Vagina (tissue), 2 donors: ENCODE data around the gene MRGPRX3. TPM values are rescaled to one million over a fixed set of nuclear protein-coding genes. Genes with fewer than 3 reads are reported as not detected.

Experiments
- DNase-seq, 2 donors: peaks; one replicate each; pipeline ENCODE4 v3.0.0-alpha.2; 2017; ENCODE audit errors: extremely low spot score in 2 of 2
- H3K27ac ChIP-seq: fragments of 200-600 bp; sonication (generic); one replicate; pipeline ENCODE4 v1.5.1; 2019
- H3K27me3 ChIP-seq: fragments of 200-600 bp; sonication (generic); one replicate; pipeline ENCODE4 v1.5.1; 2019
- H3K36me3 ChIP-seq, 2 donors: fragments of 200-600 bp; sonication (generic); one replicate each; pipeline ENCODE4 v1.5.1; 2017 to 2019
- H3K4me1 ChIP-seq: fragments of 200-600 bp; sonication (generic); one replicate; pipeline ENCODE4 v1.5.1; 2019
- H3K4me3 ChIP-seq, 2 donors: fragments of 200-600 bp; sonication (generic); 1 replicate in 1 of 2; 2 replicates in 1 of 2; pipeline ENCODE4 v1.5.1; 2016 to 2019
- H3K9me3 ChIP-seq: fragments of 200-600 bp; sonication (generic); one replicate; pipeline ENCODE4 v1.5.1; 2019
- CTCF ChIP-seq, 3 experiments: fragments of 450-650 bp in 2 of 3; fragments of 200-600 bp in 1 of 3; sonication (generic) in 1 of 3; IDR thresholded peaks; one replicate each; pipeline ENCODE4 v1.5.1; 2017 to 2019; ENCODE audit warnings: antibody characterized with exemption in 3 of 3, mild to moderate bottlenecking in 2 of 3, moderate library complexity in 2 of 3
- POLR2A ChIP-seq, 2 donors: fragments of 450-650 bp; IDR thresholded peaks; one replicate each; pipeline ENCODE4 v1.6.1; 2017; ENCODE audit warnings: antibody characterized with exemption in 2 of 2, mild to moderate bottlenecking in 2 of 2, moderate library complexity in 2 of 2
- POLR2AphosphoS5 ChIP-seq, 2 donors: sonication (generic); formaldehyde crosslinking; IDR thresholded peaks; one replicate each; pipeline ENCODE4 v1.9.0; 2017; ENCODE audit warnings: antibody characterized with exemption in 2 of 2, mild to moderate bottlenecking in 2 of 2, low read depth in 1 of 2; ENCODE audit not compliant: insufficient read depth in 1 of 2
- intact Hi-C: fragments of 100-400 bp; cut with DNase I; formaldehyde crosslinking; loops from one replicate; pipeline ENCODE4 v1.15.1; 2023
- total RNA-seq: library from RNA; depleted of rRNA; stranded (reverse); fragments of >200 nt; gene quantifications from one replicate; pipeline ENCODE4 v1.2.3, GENCODE V29; 2016

Gene MRGPRX3
- total RNA-seq, 1 donor from 2014 or later: not detected

GRCh38 chr11:18100926-18101656, 31.3 kb upstream of the MRGPRX3 start:
- no peak overlapping the region for H3K27ac ChIP-seq
- no peak for DNase-seq
- no peaks in the 10 kb centered on the region for H3K27me3 ChIP-seq
- H3K36me3 ChIP-seq: peaks cover 0 to 9% of the 10 kb centered on the region in 2 donors
- H3K4me3 ChIP-seq: no peak overlapping the region
- H3K4me1 ChIP-seq: peaks cover 16% of the 10 kb centered on the region
- intact Hi-C loops: no loop called here
- no peak for TF ChIP-seq CTCF (IDR thresholded peaks at IDR 0.05)
- TF ChIP-seq POLR2A (IDR thresholded peaks at IDR 0.05): no peak
- TF ChIP-seq POLR2AphosphoS5 (IDR thresholded peaks at IDR 0.05; ENCODE audit: insufficient read depth in 1 of 2, low read depth in 1 of 2): no peak
- H3K9me3 ChIP-seq: no peaks in the 10 kb centered on the region

DNA sequence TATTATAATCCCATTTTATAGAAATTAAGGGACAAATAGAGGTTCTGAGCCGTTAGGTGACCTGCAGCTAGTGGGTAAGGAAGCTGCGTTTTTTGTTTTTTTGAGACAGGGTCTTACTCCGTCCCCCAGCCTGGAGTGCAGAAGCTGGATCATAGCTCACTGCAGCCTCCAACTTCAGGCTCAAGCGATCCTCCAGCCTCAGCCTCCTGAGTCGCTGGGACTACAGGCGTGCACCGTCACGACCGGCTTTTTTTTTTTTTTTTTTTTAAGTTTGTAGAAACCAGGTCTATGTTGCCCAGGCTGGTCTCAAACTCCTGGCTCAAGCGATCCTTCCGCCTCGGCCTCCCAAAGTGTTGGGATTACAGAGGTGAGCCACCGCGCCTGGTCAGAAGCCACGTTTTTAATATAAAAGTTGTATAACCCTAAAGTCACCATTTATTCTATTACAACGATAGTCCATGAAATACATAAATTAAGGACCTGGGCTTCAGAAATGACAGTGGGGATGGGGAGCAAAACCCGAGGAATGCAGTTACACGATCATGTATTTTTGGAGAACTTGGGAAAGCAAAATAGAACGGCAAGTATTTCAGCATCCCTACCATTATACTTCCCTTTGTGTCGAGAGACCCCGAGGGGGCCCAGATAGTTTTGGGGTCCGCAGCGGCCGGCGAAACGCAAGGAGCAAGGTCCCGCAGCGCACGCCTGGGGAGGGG, 27.1 kb upstream of the MRGPRX3 start:
- Histone ChIP-seq H3K27ac (peak overlapping the region; percentile 59), H3K9me3 (no peaks in the 10 kb centered on the region), H3K36me3 (no peaks in the 10 kb centered on the region), H3K4me3 (peak overlapping the region; percentile 71 to 91), H3K4me1 (peaks cover 21% of the 10 kb centered on the region), H3K27me3 (no peaks in the 10 kb centered on the region)
- no peak for DNase-seq
- intact Hi-C loops: no loop called here
- TF ChIP-seq POLR2AphosphoS5 (IDR thresholded peaks at IDR 0.05; ENCODE audit: insufficient read depth in 1 of 2, low read depth in 1 of 2) (no peak), CTCF (IDR thresholded peaks at IDR 0.05) (no peak), POLR2A (IDR thresholded peaks at IDR 0.05) (no peak)

DNA sequence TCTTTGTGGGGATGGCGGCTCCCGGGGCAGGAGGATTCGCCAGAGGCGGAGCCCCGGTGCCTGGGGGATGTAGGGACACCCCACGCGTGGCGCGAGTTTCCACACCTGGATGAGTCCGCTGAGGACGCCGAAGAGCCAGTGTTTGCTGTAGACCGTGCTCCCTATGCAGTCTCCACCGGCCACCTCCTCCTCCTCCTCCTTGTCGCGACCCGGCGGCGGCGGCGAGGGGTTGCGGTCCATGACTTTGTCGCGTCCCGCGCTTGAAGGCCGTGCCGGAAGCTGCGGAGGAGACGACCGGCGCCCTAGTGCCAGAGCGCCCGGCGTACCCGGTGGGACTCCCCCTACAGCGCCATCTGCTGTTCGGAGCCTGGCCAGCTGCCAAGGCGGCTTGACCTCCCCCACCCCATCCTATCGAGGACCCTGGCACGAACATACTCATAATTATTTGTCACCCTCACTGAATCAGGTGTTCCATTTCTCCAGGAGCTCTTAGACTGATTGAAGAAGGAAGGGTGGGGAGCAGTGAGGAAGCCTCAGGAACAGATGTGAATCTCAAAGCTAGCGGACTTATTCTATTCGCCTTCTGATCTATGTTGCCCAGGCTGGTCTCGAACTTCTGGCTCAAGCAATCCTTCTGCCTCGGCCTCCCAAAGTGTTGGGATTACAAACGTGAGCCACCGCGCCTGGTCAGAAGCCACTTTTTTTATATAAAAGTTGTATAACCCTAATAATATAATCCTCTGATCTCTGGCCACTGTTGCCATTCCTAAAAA, 26.4 kb upstream of the MRGPRX3 start, which contains the start of gene SAAL1:
TSS of gene SAAL1 (minus strand) at position 281 of the 773 bp plus-strand sequence. CDS start at position 240, 41 bp downstream.
- Histone ChIP-seq H3K9me3 (no peaks in the 10 kb centered on the region), H3K27ac (peak within 1 kb of the TSS; percentile 59), H3K27me3 (no peaks in the 10 kb centered on the region), H3K4me3 (peak within 1 kb of the TSS; percentile 71 to 91), H3K36me3 (no peaks in the 10 kb centered on the region), H3K4me1 (peaks cover 21% of the 10 kb centered on the region)
- intact Hi-C loops: no loop called here
- DNase-seq: no peak
- TF ChIP-seq POLR2AphosphoS5 (IDR thresholded peaks at IDR 0.05; ENCODE audit: insufficient read depth in 1 of 2, low read depth in 1 of 2) (peak; percentile 15 to 75), POLR2A (IDR thresholded peaks at IDR 0.05) (no peak), CTCF (IDR thresholded peaks at IDR 0.05) (peak; percentile 12 to 74 (median 48))

GRCh38 chr11:18106688-18107087, 25.7 kb upstream of the MRGPRX3 start:
- no peaks in the 10 kb centered on the region for H3K9me3 ChIP-seq
- DNase-seq: no peak
- no peaks in the 10 kb centered on the region for H3K36me3 ChIP-seq
- peaks cover 21% of the 10 kb centered on the region for H3K4me1 ChIP-seq
- no peak for TF ChIP-seq CTCF (IDR thresholded peaks at IDR 0.05)
- TF ChIP-seq POLR2A (IDR thresholded peaks at IDR 0.05): no peak
- no peak for TF ChIP-seq POLR2AphosphoS5 (IDR thresholded peaks at IDR 0.05; ENCODE audit: insufficient read depth in 1 of 2, low read depth in 1 of 2)
- H3K4me3 ChIP-seq: peak overlapping the region in 1 of 2 donors; percentile 91
- no peak overlapping the region for H3K27ac ChIP-seq
- intact Hi-C loops: no loop called here
- H3K27me3 ChIP-seq: no peaks in the 10 kb centered on the region
